AG08395 (cell line): ENCODE results near the gene RABL3.
"Not testable (repeated sequence)": the region's sequence is repeated elsewhere in the genome, so short reads cannot be mapped to it uniquely, and the experiment has no call there.

Source experiments
- DNase-seq: peaks from one replicate; pipeline ENCODE4 v3.0.0; 2012; ENCODE audit warnings: mixed read lengths, low spot score

The RABL3 gene, protein sequence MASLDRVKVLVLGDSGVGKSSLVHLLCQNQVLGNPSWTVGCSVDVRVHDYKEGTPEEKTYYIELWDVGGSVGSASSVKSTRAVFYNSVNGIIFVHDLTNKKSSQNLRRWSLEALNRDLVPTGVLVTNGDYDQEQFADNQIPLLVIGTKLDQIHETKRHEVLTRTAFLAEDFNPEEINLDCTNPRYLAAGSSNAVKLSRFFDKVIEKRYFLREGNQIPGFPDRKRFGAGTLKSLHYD

DNA sequence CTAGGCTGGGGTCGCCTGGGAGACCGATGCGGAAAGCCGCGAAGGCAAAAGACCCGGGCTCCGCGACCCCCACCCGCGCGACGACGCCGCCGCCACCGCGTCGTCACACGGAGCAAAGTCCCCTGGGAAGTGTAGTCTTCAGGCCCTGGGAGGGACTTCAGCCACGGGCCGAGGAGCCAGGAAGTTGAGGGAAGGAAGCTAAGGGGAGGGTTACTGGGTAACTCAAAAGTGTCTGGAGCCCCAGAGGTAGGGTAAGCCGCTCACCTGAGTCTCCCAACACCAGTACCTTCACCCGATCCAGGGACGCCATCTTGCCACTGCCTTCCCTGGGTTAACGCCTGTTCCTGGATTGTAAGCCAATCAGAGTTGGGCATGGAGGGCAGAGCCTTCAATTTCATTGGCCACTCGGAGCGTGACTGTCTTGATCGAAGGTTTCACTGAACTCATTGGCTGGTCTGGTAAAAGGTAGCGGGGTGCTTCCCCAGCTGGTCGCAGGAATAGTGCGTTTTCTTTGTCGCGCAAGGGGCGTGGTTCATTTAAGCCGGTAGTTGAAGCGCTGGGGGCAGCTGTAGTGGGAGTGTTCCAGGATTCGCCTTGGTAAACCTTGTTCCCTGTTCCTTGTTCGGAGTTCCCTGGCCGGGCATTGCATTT lies at the start of gene RABL3, which contains the start of gene GTF2E1:
Gene RABL3 (minus strand): TSS at position 319 of the 651 bp plus-strand sequence. CDS start 9 bp downstream, at position 310.
Gene GTF2E1 (plus strand): TSS at position 547 of the 651 bp plus-strand sequence. CDS start 7,809 bp downstream, outside the sequence.
- DNase-seq, result peak; percentile 99

DNA sequence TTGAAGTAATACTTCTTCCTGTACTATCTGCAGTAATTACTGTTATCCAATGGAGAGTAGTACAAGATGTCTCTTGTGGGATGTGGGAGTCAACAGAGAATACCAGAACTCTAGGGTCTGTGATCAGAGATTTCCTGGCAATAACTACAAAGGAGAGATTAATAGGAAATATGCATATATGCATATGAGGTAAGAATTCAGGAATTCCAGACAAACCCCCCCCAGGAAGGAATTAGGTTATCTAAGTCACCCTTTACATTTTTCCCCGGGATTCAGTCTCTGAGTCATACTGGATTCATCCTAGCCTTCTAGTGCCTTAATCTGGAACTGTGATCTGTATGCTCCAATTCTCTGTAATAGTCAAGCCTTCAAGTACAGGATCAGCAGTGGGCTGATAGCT lies 49.6 kb upstream of the RABL3 start:
- DNase-seq, result peak; percentile 77

DNA sequence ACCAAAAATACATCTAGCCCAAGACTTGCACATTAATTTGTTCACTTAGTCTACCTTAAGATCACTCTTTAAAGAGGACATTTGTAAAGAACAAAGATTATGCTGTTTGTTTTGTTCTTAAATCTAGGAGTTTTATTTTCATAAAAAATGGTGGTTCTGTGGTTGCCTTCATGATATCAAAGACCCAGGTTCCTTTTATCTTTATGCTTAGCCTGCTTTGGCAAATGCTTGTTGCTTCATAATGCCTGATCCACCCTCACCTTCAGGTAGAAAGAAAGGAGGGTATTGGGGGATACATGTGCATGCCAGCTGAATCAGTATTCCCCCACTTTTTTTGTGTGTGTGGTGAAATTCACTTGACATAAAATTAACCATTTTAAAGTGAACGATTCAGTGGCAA lies 48.7 kb upstream of the RABL3 start:
- DNase-seq, result no peak

DNA sequence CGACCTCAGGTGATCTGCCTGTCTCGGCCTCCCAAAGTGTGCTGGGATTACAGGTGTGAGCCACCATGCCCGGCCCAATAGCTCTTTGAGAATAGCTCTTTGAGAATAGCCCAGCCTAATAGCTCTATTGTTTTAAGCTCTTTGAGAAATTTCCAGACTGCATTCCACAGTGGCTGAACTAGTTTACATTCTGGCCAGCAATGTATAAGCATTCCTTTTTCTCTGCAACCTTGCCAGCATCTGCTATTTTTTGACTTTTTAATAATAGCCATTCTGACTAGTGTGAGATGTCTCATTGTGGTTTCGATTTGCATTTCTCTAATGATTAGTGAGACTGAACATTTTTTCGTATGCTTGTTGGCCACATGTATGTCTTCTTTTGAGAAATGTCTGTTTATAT lies 43.5 kb upstream of the RABL3 start:
- DNase-seq, result not testable (repeated sequence)

DNA sequence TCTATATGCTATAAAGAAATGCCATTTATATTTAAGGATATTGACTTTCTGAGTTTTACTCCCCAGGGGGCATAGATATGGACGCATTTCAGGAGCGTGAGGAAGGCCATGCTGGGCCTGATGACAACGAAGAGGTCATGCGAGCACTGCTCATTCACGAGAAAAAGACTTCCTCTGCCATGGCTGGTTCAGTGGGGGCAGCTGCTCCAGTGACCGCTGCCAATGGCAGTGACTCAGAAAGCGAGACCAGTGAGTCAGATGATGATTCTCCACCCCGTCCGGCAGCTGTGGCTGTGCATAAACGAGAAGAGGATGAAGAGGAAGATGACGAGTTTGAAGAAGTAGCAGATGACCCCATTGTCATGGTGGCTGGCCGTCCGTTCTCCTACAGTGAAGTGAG lies 38.7 kb upstream of the RABL3 start:
- DNase-seq, result no peak

DNA sequence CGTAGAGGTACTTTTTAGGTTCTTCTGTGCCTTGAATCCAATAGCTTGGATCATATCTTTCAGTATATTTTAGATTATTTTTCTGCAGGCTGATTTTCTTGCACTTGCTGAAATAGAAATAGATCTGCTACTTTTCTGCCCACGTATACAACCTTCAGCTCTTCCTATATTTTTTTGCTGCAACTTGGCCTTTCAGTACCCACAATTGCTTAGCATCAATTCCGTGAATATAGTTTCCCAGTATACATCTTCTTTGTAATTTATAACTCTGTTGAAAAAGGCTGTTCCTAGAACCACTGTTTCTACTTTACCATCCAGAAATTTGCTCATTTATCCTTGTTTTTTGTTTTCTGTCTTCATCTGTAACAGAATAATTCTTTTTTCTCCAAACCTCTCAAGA lies 36.5 kb upstream of the RABL3 start:
- no peak for DNase-seq

DNA sequence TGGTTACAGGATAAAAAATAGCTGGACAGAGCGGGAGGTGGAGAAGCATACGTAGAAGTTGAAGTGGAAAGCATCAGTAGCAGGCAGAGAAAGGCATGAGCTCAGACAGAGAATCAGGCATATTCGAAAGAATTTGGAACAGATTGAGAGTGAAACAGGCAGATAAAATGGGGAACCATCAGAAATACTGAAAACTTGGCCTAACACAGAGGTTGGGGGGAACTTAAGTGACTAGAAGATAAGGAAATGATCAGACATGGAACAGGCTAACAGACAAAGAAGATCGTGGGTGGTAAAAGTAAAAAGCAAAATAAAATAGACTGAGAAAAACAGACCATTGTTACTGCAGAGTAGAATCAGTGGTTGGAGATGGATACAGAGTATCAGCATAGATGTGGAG lies 33.1 kb upstream of the RABL3 start:
- no peak for DNase-seq

DNA sequence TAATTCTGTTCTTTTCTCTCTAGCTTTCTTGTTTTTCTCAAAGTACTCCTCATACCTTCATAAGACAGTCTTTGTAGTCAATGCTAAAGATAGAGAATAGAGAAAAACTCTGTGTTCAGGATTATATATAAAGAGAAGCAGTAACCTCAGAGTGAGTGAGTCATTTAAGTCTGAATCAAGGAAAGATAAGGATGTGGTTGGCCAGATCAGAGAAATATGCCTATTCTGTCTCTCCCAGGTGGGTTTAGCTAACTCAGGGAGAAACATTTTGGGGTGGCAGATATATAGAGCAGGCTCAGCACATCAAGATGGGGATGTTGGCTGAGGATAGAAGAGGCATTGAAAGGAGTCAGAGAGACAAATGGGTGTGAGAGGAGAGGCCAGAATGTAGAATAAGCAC lies 31.6 kb upstream of the RABL3 start:
- no peak for DNase-seq

DNA sequence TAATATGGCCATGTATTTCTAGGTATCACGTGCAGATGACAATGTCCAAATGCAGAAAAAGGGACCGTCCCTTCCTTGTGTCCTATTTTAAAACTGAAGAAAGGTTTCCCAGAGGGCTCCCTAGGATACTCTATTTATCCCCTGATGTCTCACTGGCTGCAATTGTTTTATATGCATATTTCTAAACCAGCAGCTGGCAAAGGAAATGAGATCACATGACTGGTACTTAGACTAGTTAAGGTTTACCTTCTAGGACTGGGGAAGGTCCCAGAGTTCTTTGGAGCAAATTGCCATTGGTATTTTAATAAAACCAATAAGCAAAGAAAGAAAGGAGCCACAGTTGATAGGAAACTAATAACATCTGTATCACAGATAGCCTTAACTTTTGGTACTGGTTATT lies 29.8 kb upstream of the RABL3 start:
- no peak for DNase-seq

DNA sequence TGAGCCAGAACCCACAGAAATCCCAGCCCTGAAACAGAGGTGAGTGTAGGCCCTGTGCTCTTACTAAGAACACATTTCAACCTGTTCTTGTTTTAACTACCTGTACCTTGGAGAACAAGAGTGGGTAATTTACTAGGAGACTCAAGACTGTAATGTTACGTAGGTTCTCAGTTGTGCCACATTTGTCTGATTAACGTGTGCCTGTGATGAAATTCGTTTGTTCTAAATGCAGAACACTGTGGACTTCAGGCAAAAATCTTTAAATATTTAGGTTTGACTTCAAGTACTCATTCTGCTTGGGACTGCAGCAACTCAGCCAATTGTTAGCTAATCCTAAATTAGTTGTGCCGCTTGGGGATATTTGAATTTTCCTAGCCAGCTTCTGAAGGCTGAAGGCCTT lies 28.6 kb upstream of the RABL3 start:
- DNase-seq, result no peak

DNA sequence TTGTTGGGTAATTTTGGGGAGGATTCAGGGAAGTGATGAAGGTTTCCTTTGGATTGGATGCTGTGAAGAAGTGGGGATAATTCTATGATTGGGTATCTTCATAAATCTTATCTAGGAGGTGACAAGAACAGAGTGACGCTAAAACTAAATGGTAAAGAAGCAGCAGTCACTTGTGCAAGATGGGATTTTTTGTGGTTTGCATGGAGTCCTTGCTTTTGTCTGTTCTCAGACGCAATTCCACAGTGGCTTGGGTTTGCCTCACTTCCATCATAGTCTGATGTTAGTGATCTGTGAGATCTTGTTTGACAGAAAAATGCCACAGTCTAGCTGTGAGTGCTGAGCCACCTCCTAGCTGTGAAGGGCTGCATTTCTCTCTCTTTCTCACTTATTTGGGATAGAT lies 27.1 kb upstream of the RABL3 start:
- DNase-seq, result no peak

DNA sequence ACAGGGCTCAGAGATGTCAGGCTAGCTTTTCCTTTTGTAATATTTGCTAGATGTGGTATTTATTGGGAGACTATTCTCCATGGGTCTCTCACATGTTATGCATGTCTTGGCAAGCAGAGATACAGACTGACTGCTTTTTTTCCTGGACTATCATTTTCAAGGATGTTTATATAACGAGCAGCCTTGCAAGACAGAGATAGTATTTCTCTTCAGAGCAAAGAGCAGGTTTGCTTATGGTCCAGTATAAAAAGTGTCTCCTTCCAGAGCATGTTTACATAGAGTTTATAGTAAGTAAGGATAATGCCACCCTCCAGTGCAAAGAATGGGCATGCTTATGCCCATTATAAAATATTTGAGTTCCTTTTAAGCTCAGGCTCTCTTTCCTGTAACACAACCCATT lies 24.8 kb upstream of the RABL3 start:
- DNase-seq, result no peak

DNA sequence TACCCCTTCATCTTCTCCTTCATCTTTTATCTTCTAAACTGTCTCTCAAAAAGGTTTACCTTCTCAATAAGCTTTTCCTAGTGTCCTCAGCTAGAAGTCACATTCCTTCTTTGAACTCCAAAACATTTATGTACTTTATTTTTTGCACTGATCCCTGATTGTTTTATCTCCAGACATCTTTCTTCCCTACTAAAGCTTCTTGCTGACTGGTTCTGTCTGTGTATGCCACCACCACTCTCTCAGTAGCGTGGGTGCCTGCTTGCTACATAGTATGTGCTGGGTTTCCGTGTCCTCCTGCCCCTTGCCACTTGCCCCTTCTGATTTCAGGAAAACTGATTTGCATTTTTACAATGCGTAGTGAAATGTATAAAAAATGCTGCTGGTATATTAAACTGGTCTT lies 24.3 kb upstream of the RABL3 start:
- DNase-seq, result no peak

DNA sequence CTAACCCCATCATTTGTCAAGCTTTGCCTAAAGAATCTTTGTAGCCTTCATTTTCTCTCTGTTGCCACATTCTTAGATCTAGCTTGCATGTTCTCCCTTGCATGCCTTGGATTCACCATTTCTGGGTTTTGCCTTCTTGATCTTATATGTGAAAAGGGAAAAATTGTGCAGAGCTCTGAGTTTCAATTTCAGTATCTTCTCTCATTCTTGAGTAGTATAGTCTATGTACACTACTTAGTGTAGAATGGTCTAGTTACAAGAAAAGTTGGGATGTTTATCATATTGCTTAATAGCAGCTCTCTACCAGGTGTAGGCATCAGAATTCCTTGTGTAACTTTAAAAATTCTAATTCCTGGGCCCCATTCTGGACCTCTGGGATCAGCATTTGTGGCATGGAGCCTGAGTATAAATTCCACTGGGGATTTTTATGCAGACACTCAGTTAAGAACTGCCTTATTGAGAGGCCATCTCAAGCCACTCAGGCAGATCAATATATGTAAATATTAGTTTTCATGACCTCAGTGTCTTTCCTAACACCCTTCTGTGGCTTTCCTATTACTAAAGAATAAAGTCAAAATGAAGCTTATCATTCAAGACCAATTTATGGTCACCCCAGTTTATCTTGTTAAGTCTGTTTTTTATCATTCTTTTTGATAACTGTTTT lies 23.6 kb upstream of the RABL3 start:
- DNase-seq, result no peak

DNA sequence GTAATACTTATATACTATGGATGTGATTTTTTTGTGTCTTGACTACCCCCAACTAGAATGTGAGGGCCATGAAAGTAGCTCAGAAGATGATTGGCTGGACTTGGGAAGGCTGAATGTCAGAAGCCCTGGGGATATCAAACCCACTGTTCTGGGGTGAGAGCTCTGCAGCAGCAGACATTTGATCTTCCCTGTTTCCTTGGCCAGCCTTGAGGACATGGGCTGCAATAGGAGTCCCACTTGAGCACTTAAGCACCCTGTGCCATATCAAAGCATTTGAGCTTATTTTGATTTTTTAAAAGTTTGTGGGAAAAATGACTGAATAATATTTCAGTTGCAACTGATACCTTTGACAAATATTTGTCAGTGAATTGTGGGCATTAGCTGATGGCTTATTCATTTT lies 21.9 kb upstream of the RABL3 start:
- no peak for DNase-seq

DNA sequence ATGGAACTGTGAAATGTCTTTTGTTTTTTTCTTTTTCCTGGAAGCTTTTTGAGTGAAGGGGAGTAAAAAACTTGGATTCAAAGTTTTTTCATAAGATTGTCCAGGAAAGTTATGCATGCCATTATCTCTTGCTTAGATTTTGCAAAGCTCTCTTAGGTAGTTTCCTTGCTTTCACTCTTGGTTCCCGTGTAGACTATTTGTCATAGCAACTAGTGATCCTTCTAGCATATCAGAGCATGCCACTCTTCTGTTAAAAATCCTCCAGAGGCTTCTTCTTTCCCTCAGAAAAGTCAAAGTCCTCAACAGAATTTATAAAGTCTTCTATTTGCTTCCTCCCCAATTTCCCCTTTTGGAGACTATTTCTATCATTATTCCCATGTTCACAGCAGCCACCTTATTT lies 21.3 kb upstream of the RABL3 start:
- no peak for DNase-seq

DNA sequence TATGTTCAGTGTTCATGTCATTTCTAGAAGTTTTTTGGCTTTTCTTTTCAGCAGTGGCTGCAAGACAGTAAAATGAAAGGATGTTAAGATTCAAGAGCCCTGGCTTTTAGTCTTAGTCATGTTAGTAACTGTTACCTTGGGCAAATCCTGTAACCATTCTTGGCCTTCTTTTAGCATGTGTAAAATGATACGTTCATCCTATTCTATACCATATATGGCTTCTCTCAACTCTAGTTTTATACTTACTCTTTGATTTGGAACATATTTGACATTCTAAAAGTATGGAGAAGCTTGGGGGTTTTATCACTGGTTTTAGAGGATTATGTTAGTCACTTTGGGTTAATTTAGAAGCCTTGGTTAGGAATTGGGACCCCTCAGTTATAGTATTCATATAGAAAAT lies 20.3 kb upstream of the RABL3 start:
- no peak for DNase-seq

DNA sequence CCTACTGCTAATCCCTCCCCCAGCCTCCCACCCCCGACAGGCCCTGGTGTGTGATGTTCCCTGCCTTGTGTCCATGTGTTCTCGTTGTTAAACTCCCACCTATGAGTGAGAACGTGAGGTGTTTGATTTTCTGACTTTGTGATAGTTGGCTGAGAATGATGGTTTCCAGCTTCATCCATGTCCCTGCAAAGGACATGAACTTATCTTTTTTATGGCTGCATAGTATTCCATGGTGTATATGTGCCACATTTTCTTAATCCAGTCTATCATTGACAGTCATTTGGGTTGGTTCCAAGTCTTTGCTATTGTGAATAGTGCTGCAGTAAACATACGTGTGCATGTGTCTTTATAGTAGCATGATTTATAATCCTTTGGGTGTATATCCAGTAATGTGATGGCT lies 16.2 kb upstream of the RABL3 start:
- DNase-seq, result not testable (repeated sequence)

DNA sequence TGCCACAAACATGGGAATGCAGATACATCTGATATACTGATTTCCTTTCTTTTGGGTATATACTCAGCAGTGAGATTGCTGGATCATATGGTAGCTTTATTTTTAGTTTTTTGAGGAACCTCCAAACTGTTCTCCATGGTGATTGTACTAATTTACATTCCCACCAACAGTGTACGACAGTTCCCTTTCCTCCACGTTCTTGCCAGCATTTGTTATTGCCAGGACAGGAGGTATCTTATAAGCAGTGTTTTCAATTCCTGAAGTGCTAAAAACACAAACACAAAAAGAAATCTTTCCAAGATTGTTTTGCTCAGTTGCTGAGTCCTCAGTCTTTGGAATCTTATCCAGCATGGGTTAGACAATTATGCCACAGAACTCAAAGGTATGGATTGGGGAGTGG lies 13.7 kb upstream of the RABL3 start:
- DNase-seq, result no peak

DNA sequence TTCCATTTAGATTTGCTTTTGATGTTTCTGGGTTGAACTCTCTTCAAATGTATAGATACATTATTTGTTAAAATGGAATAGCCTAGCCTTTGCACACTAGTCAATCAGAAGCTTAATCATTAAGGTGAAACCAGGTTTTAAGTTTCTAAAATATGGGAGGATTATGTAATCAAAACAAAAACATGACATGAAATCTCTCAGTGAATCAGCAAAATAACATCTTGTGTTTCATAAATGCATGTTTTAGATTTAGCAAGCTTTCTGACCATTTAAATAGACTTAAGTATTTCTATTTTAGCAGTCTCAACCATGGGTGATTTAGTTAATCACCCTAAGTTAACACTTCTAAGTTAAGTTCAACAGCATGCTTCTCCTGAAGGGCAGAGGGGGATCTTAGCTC lies 11.5 kb upstream of the RABL3 start:
- DNase-seq, result no peak

DNA sequence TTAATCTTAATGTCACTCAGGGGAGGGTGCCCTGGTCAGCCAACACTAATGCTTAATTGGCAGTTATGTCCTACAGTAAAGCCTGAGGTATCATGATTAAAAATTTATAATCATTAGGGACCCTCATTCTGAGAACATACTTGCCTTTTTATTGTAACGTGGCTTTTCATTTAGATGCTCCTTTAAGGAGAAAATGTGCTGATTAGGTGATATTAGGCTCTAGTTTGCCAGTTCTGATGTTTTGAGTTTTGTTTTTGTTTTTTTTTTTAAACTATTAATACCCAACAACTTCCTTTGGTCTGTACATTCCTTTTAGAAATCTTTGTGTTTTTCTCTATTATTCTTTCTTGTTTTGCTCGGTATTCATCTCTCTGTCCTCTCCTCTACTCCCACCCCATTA lies 10.5 kb upstream of the RABL3 start:
- no peak for DNase-seq

DNA sequence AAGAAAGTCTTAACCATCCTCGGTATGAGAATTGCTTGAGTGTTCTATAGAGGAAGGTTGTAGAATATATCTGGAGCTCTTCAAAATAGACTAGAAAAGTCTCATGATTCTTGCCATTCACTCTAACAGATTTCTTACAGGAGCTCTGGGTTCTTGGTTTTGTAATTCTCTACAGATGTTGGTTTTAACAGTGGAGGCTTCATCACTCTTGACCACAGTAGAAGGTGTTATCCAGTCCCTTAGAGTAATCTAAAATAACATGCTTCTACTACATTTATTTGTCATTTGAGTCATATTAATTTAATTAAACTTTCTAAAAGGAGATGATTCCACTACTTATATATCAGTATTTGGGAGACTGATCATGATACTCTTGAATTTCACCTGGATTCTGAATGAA lies 9.9 kb upstream of the RABL3 start:
- DNase-seq, result no peak

DNA sequence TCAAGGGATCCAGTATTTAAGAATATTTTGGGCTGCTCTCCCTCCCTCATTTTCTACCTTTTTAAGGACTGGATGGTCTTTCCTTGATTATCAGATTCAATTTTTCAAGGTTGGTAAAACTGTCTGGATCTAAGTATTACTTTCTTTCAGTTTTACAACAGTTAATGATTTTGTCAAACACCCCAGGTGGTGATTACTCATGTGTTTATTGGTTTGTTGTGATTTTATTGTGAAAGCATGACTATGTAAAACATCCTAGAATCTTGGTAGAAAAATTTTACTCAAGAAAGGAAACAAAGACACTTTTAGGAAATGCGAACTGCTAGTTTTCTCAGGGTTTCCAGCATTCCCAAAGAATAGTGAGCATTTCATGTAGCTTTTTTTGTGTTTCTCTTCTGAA lies 7.5 kb upstream of the RABL3 start:
- DNase-seq, result no peak

DNA sequence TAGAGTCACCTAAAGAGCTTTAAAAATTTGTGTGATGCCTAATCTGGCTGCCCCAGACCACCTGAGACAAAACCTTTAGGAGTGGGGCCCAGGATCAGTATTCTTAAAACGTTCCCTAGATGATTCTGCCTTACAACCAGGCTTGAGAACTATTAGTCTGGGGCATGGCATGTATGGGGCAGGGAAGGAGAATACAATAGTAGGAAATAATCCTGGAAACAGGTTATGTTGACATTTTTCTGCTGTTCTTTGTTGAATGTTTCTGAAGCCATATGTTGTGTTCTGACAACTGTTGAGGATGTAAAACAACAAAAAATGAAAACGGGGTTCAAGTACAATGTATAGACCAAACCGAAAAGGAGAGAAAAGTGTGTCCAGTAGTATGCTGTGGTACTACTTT lies 3.1 kb upstream of the RABL3 start:
- DNase-seq, result no peak
